ENCODE data around the gene XDH.

The XDH gene

DNA sequence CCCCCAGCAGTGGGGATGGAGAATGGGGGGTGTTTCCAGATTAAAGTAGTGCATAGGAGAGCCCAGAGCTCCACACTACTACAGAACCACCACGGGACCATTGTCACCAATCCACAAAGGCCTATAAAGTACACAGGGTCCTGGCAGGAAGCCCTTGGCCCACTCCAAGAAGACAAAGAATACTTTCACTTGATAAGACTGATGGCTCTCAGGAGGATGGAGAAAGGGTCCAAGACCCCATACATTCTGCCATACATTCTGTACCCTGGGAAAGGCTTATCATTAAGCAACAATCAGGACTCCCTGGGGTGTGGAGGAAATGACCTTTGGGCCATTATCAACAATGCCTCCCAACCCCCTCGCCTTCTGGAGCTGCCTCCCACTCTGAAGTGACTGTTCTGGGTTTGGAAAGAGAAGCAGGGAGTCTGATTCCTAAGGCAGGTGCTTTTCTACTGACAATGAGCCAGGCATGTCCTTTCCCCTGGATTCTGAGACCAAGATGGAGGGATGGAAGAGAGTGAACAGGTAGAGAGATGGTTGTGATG lies 85.4 kb downstream of the XDH start:
- no peak for DNase-seq (ENCODE audit: low spot score)

DNA sequence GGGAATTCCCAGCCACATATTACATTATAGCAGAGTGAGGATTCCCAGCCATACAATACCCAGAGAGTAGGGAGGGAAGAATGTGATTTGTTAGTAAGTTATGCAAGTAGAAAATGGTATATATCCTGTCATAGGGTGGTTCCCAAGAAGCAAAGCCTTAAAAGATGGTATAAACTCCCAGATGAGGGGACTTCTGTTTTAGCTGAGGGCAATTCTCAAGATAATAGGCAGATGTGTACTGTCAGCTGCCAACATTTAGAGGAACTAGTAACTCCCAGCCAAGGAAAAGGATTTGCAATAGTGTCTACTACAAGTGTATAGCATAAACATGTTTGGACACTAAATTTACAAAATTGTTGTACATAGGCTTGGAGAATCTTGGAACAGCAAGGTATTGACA lies 86.5 kb downstream of the XDH start:
- DNase-seq (ENCODE audit: low spot score): no peak

DNA sequence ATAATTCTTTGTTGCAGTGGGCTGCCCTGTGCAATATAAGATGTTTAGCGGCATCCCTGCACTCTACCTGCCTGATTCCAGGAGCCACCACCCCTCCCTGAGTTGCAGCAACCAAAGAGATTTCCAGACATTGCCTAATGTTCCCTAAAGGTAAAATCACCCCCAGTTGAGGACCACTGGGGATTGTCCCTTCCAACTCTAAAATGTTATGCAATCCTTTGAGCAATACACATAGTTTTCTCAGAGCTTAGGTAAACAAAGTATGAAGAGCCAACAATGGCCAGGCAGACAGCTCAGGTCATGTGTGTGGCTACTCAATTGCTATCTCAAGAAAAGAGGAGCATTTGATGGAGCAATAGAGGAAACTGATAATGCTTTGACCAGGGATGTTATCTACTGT lies 87.0 kb downstream of the XDH start:
- no peak for DNase-seq (ENCODE audit: low spot score)

DNA sequence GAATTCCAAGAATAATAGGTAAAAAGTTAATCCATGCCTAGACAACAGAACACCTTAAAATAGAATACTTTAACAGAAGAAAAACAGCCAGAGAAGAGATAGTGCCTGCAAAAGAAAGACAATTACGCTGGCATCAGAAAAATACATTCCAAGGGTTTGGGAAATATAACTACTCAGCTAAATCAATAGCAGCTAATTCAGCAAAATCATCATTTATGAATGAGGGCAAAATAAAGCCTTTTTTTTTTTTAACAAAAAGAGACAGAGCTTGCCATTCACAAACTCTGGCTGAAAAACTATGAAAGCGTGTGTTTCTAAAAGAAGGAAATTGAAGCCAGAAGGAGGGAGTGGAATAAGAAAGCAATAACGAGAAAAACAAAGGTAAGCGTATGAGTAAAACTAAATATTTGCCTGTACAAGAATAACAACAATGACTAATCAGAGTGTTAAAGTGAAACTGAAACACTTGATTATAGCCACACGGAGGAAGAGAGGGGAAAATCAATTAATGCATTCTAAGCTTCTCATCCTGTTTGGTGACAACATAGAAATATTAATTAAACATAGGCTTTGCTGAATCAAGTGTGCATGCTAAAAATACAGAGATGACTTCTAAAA lies 90.4 kb downstream of the XDH start:
- DNase-seq (ENCODE audit: low spot score): no peak

DNA sequence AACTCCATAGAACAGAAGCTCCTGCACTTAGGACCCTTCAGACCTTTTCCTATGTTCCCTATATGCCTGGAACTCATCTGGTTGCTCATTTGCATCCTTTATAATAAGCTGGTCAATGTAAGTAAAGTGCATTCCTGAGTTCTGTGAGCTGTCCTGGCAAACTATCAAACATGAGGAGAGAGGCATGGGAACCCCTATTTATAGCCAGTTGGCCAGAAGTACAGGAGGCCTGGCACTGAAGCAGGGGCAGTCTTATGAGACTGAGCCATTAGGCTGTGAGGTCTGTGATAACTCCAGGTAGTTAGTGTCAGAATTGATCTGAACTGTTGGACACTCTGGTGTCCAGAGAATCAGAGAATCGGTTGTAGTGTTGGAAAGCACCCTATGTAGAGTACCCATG lies 92.2 kb downstream of the XDH start:
- DNase-seq (ENCODE audit: low spot score): no peak

DNA sequence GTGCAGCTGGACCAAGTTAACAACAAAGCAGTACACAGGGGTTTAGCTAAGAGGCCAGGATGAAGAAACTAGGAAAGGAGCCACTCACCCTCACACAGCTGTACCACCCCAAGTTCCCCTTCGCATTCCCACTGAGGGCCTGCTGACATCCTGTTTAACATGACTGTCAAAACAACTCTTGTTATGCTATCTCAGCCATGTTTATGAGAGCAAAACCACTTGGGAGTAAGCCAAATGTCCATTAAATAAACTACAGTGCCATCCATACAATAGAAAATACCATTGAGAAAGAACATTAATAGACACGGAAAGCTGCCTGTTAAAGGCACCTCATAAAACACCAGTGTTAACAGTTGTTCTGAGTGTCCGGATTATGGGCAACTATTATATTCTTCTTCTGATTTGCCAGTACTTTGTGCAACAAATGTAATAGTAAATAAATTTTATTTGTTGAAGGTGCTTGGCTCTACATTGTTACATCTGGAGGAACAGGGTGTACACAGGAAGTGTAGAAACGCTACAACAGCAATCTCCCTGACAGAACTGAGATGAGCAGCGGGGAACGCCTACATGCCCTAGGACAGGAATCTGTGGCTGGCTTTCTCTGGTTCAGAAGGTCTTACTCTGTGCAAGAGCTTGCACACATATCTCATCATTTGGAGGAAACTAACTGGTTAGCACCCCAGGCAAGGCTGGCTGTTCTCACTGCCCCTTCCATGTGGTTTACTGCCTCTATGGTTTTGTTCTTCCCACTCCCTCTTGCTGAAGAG lies 95.0 kb downstream of the XDH start:
- peak; percentile 38 for DNase-seq (ENCODE audit: low spot score)

DNA sequence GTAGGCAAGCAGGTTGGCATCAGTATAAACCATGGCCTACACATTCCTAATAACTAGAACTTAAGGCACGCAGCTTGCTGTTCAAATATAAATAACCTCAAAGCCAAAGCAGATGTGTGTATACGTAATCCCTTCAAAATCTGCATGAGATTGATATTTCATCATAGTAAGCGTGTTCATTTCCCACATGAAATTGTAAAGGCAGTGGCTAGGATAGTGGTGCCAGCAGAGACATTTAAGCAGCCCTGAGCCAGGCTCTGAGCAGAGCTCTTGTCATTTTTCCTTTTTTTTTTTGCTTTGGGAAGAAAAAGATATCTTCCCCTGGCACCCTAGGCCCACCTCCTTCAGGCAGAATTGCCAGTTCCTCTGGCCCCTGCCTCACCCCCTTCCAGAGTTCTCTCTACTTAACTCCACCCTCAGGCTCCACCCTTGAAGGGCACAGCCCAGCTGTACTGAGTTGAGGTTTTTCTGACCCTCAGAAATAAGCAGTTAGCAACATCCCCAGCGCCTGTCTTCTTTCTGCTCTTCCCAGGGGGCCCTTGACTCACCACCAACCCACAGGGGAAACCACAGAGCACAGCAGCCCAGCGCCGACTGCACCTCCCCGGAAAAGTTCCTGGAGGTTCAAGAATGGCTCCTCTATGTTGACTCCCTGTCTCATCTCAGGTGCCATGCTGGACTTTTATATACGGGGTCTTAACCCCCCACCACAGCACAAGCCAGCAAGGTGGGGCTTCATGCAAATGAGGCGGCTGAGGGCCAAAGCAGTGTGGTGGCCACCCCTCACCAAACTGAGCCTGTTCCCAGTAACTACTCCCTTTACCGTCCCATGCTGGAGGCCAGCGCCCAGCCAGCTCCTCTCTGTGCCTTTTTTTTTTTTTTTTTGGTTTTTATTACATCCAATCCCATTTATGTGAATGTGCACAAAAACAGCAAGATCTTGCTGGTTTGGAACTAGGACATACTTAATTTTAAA lies 95.9 kb downstream of the XDH start:
- DNase-seq (ENCODE audit: low spot score): peak; percentile 77

DNA sequence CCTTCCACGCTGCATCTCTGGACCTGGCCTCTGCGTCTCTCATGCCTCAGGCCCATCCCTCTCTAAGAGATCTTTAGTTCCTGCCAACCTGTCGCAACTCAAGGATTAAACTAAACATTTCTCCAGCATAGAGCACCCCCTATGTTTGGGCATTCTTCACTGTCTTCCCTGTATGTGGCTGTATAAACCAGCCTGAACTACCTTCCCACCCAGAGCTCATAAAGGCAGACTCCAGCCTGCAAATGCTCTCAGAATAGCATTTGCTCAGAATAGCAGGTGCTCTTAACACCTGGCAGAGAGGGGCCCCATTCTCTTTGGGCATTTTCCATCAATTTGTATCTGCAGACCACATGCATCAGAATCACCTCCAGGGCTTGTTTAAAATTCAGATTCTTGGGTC lies 97.1 kb downstream of the XDH start:
- DNase-seq (ENCODE audit: low spot score): no peak

DNA sequence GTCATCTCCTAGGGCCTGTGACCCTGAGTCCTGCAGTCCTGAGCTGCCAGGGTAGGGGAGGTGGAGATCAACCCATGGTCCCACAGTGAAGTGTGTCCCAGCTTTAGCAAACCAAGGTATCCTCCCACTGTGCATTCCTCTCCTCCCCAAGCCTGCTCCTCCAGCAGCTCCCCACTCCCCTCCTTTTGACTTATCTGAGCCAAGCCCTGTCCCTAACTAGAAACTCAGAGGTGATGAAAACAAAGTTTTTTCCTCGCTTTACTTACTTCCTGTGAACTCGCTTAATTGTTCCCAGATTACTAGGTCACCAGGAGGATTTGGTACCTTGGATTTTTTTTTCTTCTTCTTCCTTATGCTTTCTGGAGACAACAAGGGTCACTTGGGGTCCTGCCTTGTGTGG lies 99.8 kb downstream of the XDH start:
- DNase-seq (ENCODE audit: low spot score): no peak

DNA sequence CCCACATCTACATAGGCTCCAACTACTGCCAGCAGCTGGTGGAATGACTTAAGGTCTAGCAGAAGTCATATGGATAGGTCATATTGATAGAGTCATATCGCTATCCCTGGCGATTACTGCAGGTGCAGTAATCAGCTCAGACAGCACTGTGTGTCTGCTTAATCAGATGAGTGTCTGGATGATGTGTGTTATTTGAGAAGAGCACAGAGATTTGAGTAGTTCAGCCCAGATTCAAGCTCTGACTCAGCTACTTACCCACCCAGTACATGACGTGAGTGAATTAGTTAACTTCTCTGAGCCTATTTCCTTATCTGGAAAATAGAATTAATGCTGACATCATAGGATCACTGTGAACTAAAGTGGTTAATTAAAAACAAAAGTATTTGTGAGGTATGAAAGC lies 101.6 kb downstream of the XDH start:
- DNase-seq (ENCODE audit: low spot score): no peak

DNA sequence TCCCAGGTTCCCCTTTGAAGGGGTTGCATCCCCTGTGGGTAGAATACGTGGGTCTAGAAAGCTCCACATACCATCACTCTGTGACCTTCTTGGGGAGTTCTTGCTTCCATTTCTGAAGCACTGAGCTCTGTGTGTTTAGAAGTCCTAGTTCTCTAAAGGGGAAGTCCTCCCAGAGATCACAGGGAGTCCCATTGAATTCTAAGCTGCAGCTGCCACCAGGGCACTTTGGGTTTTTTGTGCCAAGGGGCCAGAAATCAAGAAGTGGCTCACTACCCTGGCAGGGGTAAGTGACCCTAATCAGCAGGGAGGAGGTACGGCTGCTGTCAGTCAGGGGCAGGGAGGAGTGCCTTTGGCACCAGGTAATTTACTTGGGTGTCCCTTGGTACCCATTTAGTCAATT lies 109.7 kb downstream of the XDH start:
- no peak for DNase-seq (ENCODE audit: low spot score)

DNA sequence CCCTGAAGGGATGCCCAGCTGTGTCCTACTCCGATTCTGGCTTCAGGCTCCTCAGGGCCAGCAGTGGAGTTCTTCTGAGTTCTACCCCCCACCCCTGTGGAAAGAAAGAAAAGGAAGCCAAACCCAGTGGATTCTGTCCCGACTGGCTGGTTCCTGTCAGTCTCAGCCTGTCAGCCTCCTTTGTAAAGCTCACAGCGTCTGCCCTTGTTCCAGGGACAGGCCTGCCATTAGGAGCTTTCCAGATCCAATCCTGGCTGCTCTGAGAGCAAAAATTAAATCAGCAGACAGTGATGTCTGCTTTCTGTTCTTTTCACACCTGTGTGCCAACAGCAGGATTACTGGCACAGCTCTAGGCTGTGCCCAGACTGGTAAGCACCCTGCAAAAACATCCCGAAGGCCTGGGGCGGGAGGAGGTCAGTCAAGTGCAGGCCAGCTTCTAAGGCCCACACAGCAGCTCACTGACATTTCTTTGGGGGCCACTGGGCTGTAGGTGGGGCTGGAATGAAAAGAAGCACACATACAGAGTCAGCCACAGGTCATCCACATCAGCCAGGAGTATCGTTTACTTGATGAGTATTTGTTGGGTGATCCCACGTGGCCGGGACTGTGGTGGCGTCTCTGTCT lies 111.5 kb downstream of the XDH start:
- DNase-seq (ENCODE audit: low spot score): no peak

DNA sequence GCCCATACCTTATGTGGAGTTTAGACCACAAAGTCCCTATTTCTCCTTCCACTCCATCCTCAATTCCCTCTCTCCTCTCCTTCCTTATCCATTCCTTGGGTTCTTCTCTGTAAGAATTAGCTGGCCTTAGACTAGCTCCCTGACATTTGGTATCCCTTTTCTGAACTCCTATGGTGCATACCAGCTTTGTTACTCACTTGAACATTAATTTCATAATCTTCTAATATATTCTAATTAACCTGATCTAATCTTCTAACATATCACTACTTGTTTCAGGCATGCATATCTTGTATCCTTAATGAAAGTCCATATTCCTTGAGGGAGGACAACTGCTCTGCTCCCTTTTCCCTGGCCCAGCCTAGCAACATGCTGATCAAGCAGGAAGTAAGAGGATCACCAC lies 114.2 kb downstream of the XDH start:
- no peak for DNase-seq (ENCODE audit: low spot score)

DNA sequence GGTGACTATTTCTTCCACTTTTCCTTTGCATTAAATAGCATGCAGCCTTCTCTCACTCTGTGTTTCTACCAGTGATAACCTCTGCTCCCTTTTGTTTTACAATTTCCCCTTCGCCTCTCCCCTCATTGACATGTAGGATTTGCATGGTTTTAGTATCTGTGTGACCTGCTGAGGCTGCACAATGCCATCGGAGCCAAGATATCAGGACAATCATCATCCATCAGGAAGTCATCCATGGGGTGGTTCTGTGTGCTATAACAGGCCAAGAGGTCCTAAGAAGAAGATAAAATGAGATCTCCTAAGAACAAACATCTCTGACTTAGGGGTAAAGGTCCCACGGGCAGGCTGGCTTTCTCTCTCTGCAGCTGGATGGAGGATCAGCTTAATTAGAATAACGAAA lies 115.0 kb downstream of the XDH start:
- DNase-seq (ENCODE audit: low spot score): no peak

DNA sequence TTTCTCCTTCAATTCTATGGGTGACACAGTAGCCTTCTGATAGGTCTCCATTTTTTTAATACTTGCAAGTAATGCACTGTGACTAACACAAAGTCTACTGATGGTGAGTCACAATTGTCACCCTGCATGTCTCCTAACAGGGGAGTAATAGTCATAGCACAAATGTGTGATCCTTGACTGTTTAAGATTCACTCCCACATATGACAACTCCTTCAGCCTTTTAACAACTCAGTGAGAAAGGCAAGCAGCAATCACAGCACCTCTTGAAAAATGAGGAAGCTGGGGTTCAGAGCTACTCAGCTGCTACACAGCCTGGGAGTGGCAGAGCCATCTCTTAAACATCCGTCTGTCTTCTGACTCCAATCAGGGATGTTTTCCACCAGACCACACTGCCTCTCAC lies 116.8 kb downstream of the XDH start:
- peak; percentile 29 for DNase-seq (ENCODE audit: low spot score)

DNA sequence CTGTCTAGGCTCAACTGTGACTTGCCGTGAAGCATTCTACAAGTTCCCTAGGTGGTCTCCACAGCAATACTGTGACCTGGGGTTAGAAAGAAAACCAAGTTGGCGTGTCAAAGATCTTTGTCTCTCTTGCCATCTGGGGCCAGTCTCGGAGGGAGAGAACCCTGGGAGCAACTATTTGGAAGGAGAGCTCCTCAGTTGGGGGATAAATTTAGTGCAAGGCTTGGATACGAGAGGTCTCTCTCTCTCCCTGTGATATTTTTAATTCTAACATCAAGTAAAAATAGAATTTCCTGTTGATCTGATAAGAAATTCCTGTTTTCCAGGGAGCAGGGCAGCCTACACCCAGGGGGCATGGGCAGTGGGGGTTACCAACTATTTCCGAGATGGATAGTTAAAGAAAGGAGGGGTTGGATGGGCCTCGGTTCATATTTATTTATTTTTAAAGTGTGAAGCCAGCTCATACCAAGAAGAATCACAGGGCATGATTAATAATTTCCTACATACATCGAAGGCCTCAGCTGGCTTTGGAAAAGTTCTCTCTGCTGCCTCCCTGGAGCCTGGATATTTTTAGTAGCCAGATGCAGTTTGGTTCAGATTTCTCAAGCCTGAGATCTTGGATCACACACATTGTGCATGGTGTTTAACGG lies 117.8 kb downstream of the XDH start:
- peak; percentile 37 for DNase-seq (ENCODE audit: low spot score)

DNA sequence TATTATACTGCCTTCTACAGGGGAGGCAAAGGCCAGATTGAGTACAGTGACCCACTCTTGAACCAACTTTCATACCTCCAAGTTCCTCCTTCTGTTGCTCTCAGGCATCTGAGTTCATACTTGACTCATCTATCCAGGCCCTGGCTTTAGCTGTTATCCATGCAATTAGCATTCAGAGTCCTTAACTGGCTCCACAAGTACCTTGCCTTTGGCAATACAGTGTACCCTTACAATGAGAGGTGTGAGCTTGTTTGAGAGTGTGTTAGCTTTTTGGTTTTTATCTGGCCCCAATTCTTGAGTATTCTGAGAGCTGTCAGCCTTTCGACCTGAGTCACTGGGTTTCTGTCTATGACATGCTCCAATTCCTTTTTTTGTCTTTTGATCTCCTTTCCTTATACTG lies 120.3 kb downstream of the XDH start:
- DNase-seq (ENCODE audit: low spot score): no peak

DNA sequence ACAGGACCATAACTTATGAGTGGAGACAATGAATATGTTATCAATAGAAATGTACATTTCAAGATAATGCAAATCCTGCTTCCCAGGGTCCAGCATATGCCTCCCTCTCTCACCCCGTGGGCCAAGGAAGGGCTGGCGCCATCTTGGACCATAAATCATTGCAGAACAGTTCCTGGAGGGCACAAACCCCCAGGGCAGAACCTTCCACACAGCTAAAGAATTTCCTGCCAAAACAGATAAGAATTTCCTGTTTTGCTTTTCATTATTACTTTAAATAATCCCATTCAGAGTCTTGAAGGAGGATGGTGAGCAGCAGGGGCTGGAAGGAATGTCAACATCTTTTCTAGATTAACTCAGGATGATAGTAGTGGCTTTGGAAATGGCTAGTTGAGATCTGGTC lies 126.9 kb downstream of the XDH start:
- DNase-seq (ENCODE audit: low spot score): peak; percentile 66

DNA sequence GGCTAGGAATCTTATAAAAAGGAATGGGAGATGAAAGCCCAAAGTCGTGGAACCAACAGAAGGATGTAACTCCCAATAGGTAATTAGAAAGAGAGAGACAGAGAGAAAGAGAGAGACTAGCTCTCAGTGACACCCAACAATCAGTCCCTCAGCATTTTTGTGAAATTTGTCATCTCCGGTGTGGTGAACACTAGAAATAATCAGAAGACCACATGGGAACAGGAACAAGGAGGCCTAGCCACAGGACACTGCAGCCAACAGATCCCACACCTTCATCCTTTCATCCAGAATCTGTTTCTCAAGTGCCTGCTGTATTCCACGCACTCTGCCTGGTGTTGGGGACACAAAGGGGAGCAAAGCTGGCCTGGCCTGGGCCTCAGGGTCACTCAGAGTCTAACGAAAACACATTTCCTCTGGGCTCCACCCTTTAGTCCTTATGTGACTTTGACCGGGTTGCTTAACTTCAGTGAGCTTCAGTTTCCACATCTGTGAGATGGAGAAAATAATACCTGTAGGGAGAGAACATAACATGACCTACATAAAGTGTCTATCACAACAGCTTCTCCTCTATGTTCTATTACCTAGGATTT lies 127.5 kb downstream of the XDH start:
- no peak for DNase-seq (ENCODE audit: low spot score)

DNA sequence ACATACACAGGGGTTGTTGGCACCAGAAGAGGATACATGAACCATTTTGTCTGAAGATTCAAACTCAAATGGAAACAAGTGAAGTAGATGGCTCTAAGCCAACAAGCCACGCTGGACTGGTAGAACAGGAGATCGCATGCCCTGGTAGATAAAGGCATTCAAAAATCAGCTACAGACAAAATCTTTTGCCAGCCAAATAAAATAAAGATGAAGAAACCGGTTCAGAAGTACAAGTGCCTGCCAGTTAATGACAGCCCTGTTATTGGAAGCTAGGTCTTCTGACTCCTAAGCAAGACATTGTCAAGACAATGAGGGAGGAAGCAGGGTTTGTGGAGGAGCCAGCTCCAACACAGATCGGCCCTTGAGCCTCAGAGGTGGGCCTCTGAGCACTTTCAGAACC lies 128.3 kb downstream of the XDH start:
- no peak for DNase-seq (ENCODE audit: low spot score)

Data from GM03348 (cell line).